Measurements from ENCODE around the gene SDK2.

- TF ChIP-seq CTCF (IDR thresholded peaks at IDR 0.05) = no peak
- TF ChIP-seq POLR2A (IDR thresholded peaks at IDR 0.05) = no peak
Observed at GRCh38 chr17:73489333-73489732, 154.9 kb downstream of the SDK2 start.
